Measurements from ENCODE around the gene HPCA.

DNA sequence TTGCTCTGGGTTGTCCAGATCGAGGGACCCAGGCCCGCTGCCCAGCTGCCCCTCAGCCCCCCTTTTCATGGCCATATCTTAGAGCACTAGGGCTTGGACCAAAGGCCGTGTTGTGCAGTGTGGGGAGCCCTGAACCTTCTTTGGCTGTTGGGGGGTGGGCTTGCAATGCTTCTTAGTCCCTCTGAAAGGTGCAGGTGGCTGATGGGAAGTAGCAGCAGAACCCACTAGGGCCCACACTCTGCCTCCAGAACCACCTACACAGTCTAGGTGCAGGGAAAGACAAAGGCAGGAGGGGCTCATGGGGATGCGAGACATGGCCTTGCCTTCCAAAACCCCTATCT is 2.3 kb upstream of the HPCA start:
- TF ChIP-seq, protein P1, sequence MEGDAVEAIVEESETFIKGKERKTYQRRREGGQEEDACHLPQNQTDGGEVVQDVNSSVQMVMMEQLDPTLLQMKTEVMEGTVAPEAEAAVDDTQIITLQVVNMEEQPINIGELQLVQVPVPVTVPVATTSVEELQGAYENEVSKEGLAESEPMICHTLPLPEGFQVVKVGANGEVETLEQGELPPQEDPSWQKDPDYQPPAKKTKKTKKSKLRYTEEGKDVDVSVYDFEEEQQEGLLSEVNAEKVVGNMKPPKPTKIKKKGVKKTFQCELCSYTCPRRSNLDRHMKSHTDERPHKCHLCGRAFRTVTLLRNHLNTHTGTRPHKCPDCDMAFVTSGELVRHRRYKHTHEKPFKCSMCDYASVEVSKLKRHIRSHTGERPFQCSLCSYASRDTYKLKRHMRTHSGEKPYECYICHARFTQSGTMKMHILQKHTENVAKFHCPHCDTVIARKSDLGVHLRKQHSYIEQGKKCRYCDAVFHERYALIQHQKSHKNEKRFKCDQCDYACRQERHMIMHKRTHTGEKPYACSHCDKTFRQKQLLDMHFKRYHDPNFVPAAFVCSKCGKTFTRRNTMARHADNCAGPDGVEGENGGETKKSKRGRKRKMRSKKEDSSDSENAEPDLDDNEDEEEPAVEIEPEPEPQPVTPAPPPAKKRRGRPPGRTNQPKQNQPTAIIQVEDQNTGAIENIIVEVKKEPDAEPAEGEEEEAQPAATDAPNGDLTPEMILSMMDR (IDR thresholded peaks at IDR 0.05; ENCODE audit: insufficient read depth, low read depth, low read length), result no peak
- no peak for TF ChIP-seq EZH2 (IDR thresholded peaks at IDR 0.05; ENCODE audit: insufficient read depth, low read length)
